Spleen (tissue), 7 donors: ENCODE results near the gene AKT3.

Experiments
- CTCF ChIP-seq, 11 experiments: fragments of 200-600 bp in 7 of 11; fragments of 450-650 bp in 4 of 11; sonication (generic) in 4 of 11; IDR thresholded peaks in 8 of 11; conservative IDR thresholded peaks in 3 of 11; 1 replicate in 7 of 11; 2 replicates in 4 of 11; pipeline versions ENCODE4 v1.4.0 to v1.8.0; 2016 to 2021; ENCODE audit warnings: antibody characterized with exemption in 11 of 11, inconsistent platforms in 4 of 11, mild to moderate bottlenecking in 1 of 11
- POLR2A ChIP-seq, 3 donors: fragments of 450-650 bp; IDR thresholded peaks; one replicate each; pipeline ENCODE4 v1.5.1; 2017; ENCODE audit warnings: antibody characterized with exemption in 3 of 3, mild to moderate bottlenecking in 1 of 3
- POLR2AphosphoS5 ChIP-seq, 3 donors: sonication (generic); formaldehyde crosslinking; IDR thresholded peaks; one replicate each; pipeline ENCODE4 v1.5.1; 2017; ENCODE audit warnings: antibody characterized with exemption in 3 of 3
- donor health status: DM: no; HTN: no; CAD: no; lungs with moderate emphysema.
- donor health status: DM: no; HTN: no; CAD: no.
- donor health status: DM: no; HTN: no; CAD: no.

DNA sequence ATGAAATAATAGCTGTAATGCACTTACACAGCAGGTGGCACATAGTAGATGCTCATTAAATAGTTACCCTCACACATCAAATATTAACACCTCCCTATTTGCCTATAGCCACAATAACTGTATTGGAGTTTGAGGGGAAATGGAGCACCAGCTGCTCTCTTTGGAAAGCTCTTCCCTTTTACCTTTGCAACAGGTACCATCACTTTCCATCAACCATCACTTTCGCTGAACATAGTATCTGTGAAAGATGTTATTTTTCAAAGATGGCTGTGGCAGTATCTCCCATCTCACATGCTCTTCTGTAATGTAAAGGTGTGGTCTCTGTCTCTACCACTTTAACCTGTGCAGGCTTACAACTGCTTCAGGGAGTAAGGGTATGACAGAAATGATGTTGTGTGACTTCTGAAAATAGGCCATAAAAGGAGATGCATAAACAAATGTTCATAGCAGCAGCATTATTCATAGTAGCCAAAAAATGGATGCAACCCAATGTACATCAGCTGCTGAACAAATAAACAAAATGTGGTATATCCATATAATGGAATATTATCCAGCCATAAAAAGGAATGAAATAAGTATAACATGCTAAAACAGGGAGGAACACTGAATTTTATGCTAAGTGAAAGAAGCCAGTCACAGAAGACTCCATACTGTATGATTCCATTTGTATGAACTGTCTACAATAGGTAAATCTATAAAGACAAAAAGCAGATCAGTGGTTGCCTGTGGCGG lies 288.3 kb downstream of the AKT3 start:
- TF ChIP-seq CTCF (IDR thresholded peaks at IDR 0.05 in 8 of 11, conservative IDR thresholded peaks at IDR 0.05 in 3 of 11), result no peak
- no peak for TF ChIP-seq POLR2A (IDR thresholded peaks at IDR 0.05)
- TF ChIP-seq POLR2AphosphoS5 (IDR thresholded peaks at IDR 0.05), result no peak
